ENCODE results near the gene GRM4.

GRCh38 chr6:34100788-34101187, 45.1 kb downstream of the GRM4 start:
- TF ChIP-seq MECOM (CRISPR knock-in tag; IDR thresholded peaks at IDR 0.05) (no peak), EP300 (IDR thresholded peaks at IDR 0.05; ENCODE audit: low read length) (no peak), ZZZ3 (IDR thresholded peaks at IDR 0.05) (no peak), ZNF354B (CRISPR knock-in tag; IDR thresholded peaks at IDR 0.05) (no peak), TEAD1 (CRISPR knock-in tag; IDR thresholded peaks at IDR 0.05) (no peak), ZNF121 (CRISPR knock-in tag; conservative IDR thresholded peaks at IDR 0.05) (no peak), NELFE (IDR thresholded peaks at IDR 0.05; ENCODE audit: insufficient read depth, insufficient read length) (no peak), EZH2 (IDR thresholded peaks at IDR 0.05; ENCODE audit: borderline replicate concordance, low read depth, low read length) (no peak), NR3C1 (CRISPR knock-in tag; IDR thresholded peaks at IDR 0.05) (no peak), MLX (CRISPR knock-in tag; conservative IDR thresholded peaks at IDR 0.05) (no peak)
